GM18861 (cell line): Measurements from ENCODE around the gene ASCC3.
A peak's percentile ranks its signal among the peaks of the same experiment; 100 is the strongest.
"Not testable (repeated sequence)": the region's sequence is repeated elsewhere in the genome, so short reads cannot be mapped to it uniquely, and the experiment has no call there.

ENCODE experiments used
- ATAC-seq: cut with Tn5 transposase; IDR thresholded peaks from one replicate; pipeline ENCODE4 v1.9.1; 2021; ENCODE audit not compliant: unreplicated experiment

The ASCC3 gene

GRCh38 chr6:100880853-100881706 lies at the start of gene ASCC3:
TSS of gene ASCC3 (minus strand) at chr6:100881329. CDS start at chr6:100867997, 13,332 bp downstream.
- ATAC-seq = peak; percentile 98

GRCh38 chr6:100925749-100926148 lies 44.6 kb upstream of the ASCC3 start:
- ATAC-seq = no peak

GRCh38 chr6:100924534-100925227 lies 43.6 kb upstream of the ASCC3 start:
- no peak for ATAC-seq

- no peak for ATAC-seq
Observed at GRCh38 chr6:100923481-100924165, 42.5 kb upstream of the ASCC3 start.

- ATAC-seq = no peak
Observed at GRCh38 chr6:100920028-100920605, 39.0 kb upstream of the ASCC3 start.

- no peak for ATAC-seq
Observed at GRCh38 chr6:100918152-100918551, 37.0 kb upstream of the ASCC3 start.

- no peak for ATAC-seq
Observed at GRCh38 chr6:100915876-100916275, 34.7 kb upstream of the ASCC3 start.

- ATAC-seq = no peak
Observed at GRCh38 chr6:100913400-100914276, 32.5 kb upstream of the ASCC3 start.

- no peak for ATAC-seq
Observed at GRCh38 chr6:100906325-100906724, 25.2 kb upstream of the ASCC3 start.

GRCh38 chr6:100905067-100905466 lies 23.9 kb upstream of the ASCC3 start:
- ATAC-seq = no peak

- ATAC-seq = no peak
Observed at GRCh38 chr6:100904316-100904715, 23.2 kb upstream of the ASCC3 start.

GRCh38 chr6:100901582-100901981 lies 20.5 kb upstream of the ASCC3 start:
- ATAC-seq = no peak

- no peak for ATAC-seq
Observed at GRCh38 chr6:100899202-100899601, 18.1 kb upstream of the ASCC3 start.

GRCh38 chr6:100897671-100898070 lies 16.5 kb upstream of the ASCC3 start:
- ATAC-seq = no peak

GRCh38 chr6:100893743-100894142 lies 12.6 kb upstream of the ASCC3 start:
- no peak for ATAC-seq

GRCh38 chr6:100892693-100893092 lies 11.6 kb upstream of the ASCC3 start:
- ATAC-seq = no peak

- no peak for ATAC-seq
Observed at GRCh38 chr6:100892116-100892515, 11.0 kb upstream of the ASCC3 start.

- ATAC-seq = no peak
Observed at GRCh38 chr6:100891079-100891478, 9.9 kb upstream of the ASCC3 start.

GRCh38 chr6:100890646-100891045 lies 9.5 kb upstream of the ASCC3 start:
- not testable (repeated sequence) for ATAC-seq

- no peak for ATAC-seq
Observed at GRCh38 chr6:100889351-100889750, 8.2 kb upstream of the ASCC3 start.
